Body of pancreas (tissue), 4 donors: ENCODE data around the gene ALKBH7. TPM values are rescaled to one million over a fixed set of nuclear protein-coding genes. Genes with fewer than 3 reads are reported as not detected.

Experiments
- ATAC-seq: fragments of 150-250 bp; one replicate; pipeline ENCODE4 v1.9.1; 2016
- DNase-seq, 4 donors: peaks; one replicate each; pipeline ENCODE4 v3.0.0-alpha.2; 2019
- H3K27ac ChIP-seq, 4 donors: fragments of 200-600 bp; sonication (generic); 1 replicate in 3 of 4; 2 replicates in 1 of 4; pipeline versions ENCODE4 v1.5.1 to v1.6.1; 2016 to 2019; ENCODE audit warnings: mild to moderate bottlenecking in 1 of 4, mixed read lengths in 1 of 4, moderate library complexity in 1 of 4
- H3K27me3 ChIP-seq, 2 donors: fragments of 200-600 bp; sonication (generic); one replicate each; pipeline ENCODE4 v1.6.0; 2016; ENCODE audit warnings: mild to moderate bottlenecking in 1 of 2
- H3K36me3 ChIP-seq, 2 donors: fragments of 200-600 bp; sonication (generic); replicated peaks in 1 of 2; 2 replicates each; pipeline ENCODE4 v1.5.1; 2016; ENCODE audit warnings: low read depth in 2 of 2; ENCODE audit not compliant: insufficient read depth in 1 of 2
- H3K4me1 ChIP-seq: fragments of 200-600 bp; sonication (generic); one replicate; pipeline ENCODE4 v1.6.0; 2016
- H3K4me3 ChIP-seq, 2 donors: fragments of 200-600 bp; sonication (generic); 1 replicate in 1 of 2; 2 replicates in 1 of 2; pipeline ENCODE4 v1.5.1; 2016 to 2019
- H3K9me3 ChIP-seq, 3 donors: fragments of 200-600 bp; sonication (generic); 1 replicate in 2 of 3; 2 replicates in 1 of 3; pipeline ENCODE4 v1.5.1; 2016
- POLR2A ChIP-seq, 3 donors: fragments of 450-650 bp; IDR thresholded peaks; one replicate each; pipeline ENCODE4 v1.6.1; 2016; ENCODE audit warnings: antibody characterized with exemption in 3 of 3, mild to moderate bottlenecking in 2 of 3
- WGBS, 2 donors: methylation state at CpG; one replicate each; pipeline ENCODE4 v1.1.5; 2017; 5-methylcytosine and 5-hydroxymethylcytosine counted together
- intact Hi-C: fragments of 100-400 bp; cut with DNase I; formaldehyde crosslinking; loops from one replicate; pipeline ENCODE4 v1.15.1; 2023
- microRNA-seq, 2 donors: library from miRNA; unstranded; fragments of <30 nt; microRNA quantifications; one replicate each; pipeline ENCODE4, GENCODE V29; 2016; ENCODE audit warnings: borderline number of aligned reads in 2 of 2, borderline replicate concordance in 2 of 2
- small RNA-seq: library from RNA; depleted of rRNA; stranded (forward); fragments of <200 nt; gene quantifications from one replicate; pipeline ENCODE3, GENCODE V24; 2016
- total RNA-seq, 2 donors: library from RNA; depleted of rRNA; stranded (reverse); fragments of >200 nt; gene quantifications; one replicate each; pipeline ENCODE4 v1.1.0, GENCODE V29; 2016
- TF ChIP-seq, protein P1 (sequence below), 7 experiments: fragments of 450-650 bp in 4 of 7; fragments of 200-600 bp in 3 of 7; sonication (generic) in 3 of 7; IDR thresholded peaks; one replicate each; pipeline ENCODE4 v1.5.1; 2016 to 2019; ENCODE audit warnings: antibody characterized with exemption in 7 of 7

ALKBH7 gene
- total RNA-seq, 2 donors from 2014 or later: 41.2 to 64.6 TPM

DNA sequence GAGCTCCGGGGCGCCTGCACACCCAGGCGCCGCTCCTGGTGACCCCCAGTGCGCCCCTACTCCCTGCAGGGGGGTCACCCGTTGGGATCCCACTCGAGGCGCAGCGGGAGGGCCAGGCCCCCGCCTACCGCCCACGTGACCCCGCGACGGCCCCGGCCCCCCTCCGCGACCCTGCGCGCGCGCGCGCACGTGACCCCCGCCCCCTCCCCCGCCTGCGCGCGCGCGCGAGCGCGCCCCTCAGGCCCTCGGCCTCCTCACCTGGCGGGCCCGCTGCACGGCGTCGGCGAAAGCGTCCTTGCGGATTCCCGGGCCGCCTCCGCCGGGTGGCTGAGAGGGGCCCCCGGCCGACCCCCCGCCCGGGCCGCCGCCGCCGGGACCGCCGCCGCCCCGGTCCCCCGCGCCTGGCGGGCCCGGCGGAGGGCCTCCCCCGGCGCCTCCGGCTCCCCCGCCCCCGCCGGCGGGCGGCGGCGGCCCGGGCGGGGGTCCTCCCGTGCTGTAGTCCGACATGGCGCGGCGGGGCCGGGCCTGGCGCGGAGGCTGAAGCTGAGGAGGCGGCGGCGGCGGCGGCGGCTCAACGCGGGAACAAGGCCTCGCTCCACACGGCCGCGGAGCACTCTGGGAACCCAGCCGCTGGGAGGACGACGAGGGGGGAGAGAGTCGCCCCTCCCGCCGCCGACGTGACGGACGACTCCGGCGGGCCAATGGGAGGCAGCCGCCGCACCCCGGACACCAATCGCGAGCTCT, 51.8 kb downstream of the ALKBH7 start, which contains the start of gene KHSRP:
Gene KHSRP, minus strand, starts transcription at position 617 of the 744 bp plus-strand sequence. Its CDS starts 110 bp downstream, at position 507.
- ATAC-seq (no peak), DNase-seq (no peak)
- 0% methylated on average over 16 of the region's 114 CpGs; no CpG with 5 or more reads in 1 of the 2 donors for WGBS, 2 donors
- H3K27ac ChIP-seq: peak within 1 kb of the TSS; percentile 63 to 82 (median 78)
- H3K36me3 ChIP-seq: no peaks in the 10 kb centered on the region
- intact Hi-C loops: no loop called here
- TF ChIP-seq, protein P1, sequence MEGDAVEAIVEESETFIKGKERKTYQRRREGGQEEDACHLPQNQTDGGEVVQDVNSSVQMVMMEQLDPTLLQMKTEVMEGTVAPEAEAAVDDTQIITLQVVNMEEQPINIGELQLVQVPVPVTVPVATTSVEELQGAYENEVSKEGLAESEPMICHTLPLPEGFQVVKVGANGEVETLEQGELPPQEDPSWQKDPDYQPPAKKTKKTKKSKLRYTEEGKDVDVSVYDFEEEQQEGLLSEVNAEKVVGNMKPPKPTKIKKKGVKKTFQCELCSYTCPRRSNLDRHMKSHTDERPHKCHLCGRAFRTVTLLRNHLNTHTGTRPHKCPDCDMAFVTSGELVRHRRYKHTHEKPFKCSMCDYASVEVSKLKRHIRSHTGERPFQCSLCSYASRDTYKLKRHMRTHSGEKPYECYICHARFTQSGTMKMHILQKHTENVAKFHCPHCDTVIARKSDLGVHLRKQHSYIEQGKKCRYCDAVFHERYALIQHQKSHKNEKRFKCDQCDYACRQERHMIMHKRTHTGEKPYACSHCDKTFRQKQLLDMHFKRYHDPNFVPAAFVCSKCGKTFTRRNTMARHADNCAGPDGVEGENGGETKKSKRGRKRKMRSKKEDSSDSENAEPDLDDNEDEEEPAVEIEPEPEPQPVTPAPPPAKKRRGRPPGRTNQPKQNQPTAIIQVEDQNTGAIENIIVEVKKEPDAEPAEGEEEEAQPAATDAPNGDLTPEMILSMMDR (IDR thresholded peaks at IDR 0.05): no peak
- TF ChIP-seq POLR2A (IDR thresholded peaks at IDR 0.05): peak; percentile 41 to 74 (median 63)
- H3K4me3 ChIP-seq: peak within 1 kb of the TSS; percentile 42 to 72
- H3K27me3 ChIP-seq: no peaks in the 10 kb centered on the region
- no peaks in the 10 kb centered on the region for H3K9me3 ChIP-seq
- peaks cover 19% of the 10 kb centered on the region for H3K4me1 ChIP-seq

Small RNAs within 50 kb of the gene (microRNA-seq; reads per million reads assigned to microRNA genes)
- gene MIR3940 (2.3 to 4.5 reads per million in 2 donors), gene MIR6790 (0 reads per million in 2 donors), gene MIR6885 (0.45 to 0.47 reads per million in 2 donors)

Small RNAs within 50 kb of the gene (small RNA-seq; reads per million reads assigned to genes)
- gene MIR6790 (not detected), gene MIR6885 (not detected)

Other genes with a start within 250 kb of the ALKBH7 start
- gene ACSBG2, start 237.1 kb upstream of the ALKBH7 start, total RNA-seq: not detected
- gene MLLT1, start 92.8 kb upstream of the ALKBH7 start, total RNA-seq: 10 to 100 TPM; 16.3 to 23.7 TPM
- not detected for gene ACER1, start 39.2 kb upstream of the ALKBH7 start, total RNA-seq
- 10 to 100 TPM; 32.3 to 62.8 TPM for gene CLPP, start 11.3 kb upstream of the ALKBH7 start, total RNA-seq
- 1 to 10 TPM in 1 of 2 donors, under 1 TPM in 1; 0.52 to 8.6 TPM for gene PSPN, start 3.1 kb downstream of the ALKBH7 start, total RNA-seq
- 10 to 100 TPM; 37.4 to 51.1 TPM for gene GTF2F1, start 20.4 kb downstream of the ALKBH7 start, total RNA-seq
- gene KHSRP, start 52.0 kb downstream of the ALKBH7 start, total RNA-seq: 10 to 100 TPM; 54.0 to 83.4 TPM
- not detected for gene SLC25A41, start 61.0 kb downstream of the ALKBH7 start, total RNA-seq
- gene SLC25A23, start 87.0 kb downstream of the ALKBH7 start, total RNA-seq: 10 to 100 TPM; 11.5 to 49.3 TPM
- 10 to 100 TPM; 35.8 to 37.6 TPM for gene CRB3, start 91.5 kb downstream of the ALKBH7 start, total RNA-seq
- 1 to 10 TPM; 1.0 to 1.3 TPM for gene DENND1C, start 109.0 kb downstream of the ALKBH7 start, total RNA-seq
- gene TUBB4A, start 129.5 kb downstream of the ALKBH7 start, total RNA-seq: 1 to 10 TPM; 3.0 to 3.4 TPM
- 1 to 10 TPM in 1 of 2 donors, not detected in 1; 2.6 TPM for gene TNFSF9, start 158.2 kb downstream of the ALKBH7 start, total RNA-seq
- not detected for gene CD70, start 218.4 kb downstream of the ALKBH7 start, total RNA-seq